ENCODE data around the gene OPALIN. TPM values are rescaled to one million over a fixed set of nuclear protein-coding genes. Genes with fewer than 3 reads are reported as not detected.

The OPALIN gene
- total and polyA plus RNA-seq, 10 of the 15 experiments (the other 5 are each of a cell fraction or from before 2014, with no cell fraction given) = not detected

- Histone ChIP-seq H3K4me3 (no peak overlapping the region), H3K27ac (ENCODE audit: control insufficient read depth, insufficient read depth) (no peak overlapping the region), H3K27me3 (replicated peaks in 1 of 2; ENCODE audit: control insufficient read depth in 2 of 2, insufficient read depth in 2 of 2, low read length in 1 of 2) (no peaks in the 10 kb centered on the region), H3K79me2 (ENCODE audit: control insufficient read depth, insufficient read depth, low read length) (no peaks in the 10 kb centered on the region), H3K4me1 (ENCODE audit: control insufficient read depth, insufficient read depth, low read length) (no peaks in the 10 kb centered on the region), H4K20me1 (ENCODE audit: control insufficient read depth, insufficient read depth) (no peaks in the 10 kb centered on the region), H3K9ac (ENCODE audit: control insufficient read depth, insufficient read depth, low read length) (no peak overlapping the region), H3K9me3 (replicated peaks; ENCODE audit: control insufficient read depth, insufficient read depth, low read length) (no peaks in the 10 kb centered on the region), H3K36me3 (ENCODE audit: control insufficient read depth in 2 of 2, insufficient read depth in 2 of 2, low read length in 1 of 2) (no peaks in the 10 kb centered on the region), H3K4me2 (ENCODE audit: control insufficient read depth, insufficient read depth) (no peak overlapping the region), H2AFZ (ENCODE audit: control insufficient read depth, low read depth, low read length) (no peak overlapping the region)
- ATAC-seq (no peak), DNase-seq (ENCODE audit: low read depth, low spot score) (no peak), FAIRE-seq (no peak)
- ChIA-PET SMC1A (ENCODE audit: uncharacterized antibody, unreplicated experiment) (interaction anchor here (0.8 to 3.3 kb wide), 8 partner anchors 11 to 325 kb away, joined by 3 to 27 read pairs (median 4); no protein-coding TSS in a partner anchor), RAD21 (ENCODE audit: unreplicated experiment) (interaction anchor here (0.9 to 5.4 kb wide), 5 partner anchors 9 to 323 kb away, joined by 3 to 24 read pairs (median 3); no protein-coding TSS in a partner anchor), POLR2A (interaction anchor here (1.2 kb wide), 1 partner anchor 81 kb away, joined by 3 read pairs; no protein-coding TSS in a partner anchor), CTCF (interaction anchor here (0.8 to 9.4 kb wide), 19 partner anchors 9 to 331 kb away, joined by 3 to 142 read pairs (median 4); partner anchors contain the start of gene ZNF518A)
- WGBS (ENCODE audit: insufficient coverage, insufficient replicate concordance, low lambda C conversion rate, missing lambda C conversion rate) = 33% methylated on average over 5 of the region's 5 CpGs
- no TSS peak for BruUV-seq (replicated peaks)
- in situ Hi-C loops (cut with MboI) (no loop called here), intact Hi-C loops (cut with micrococcal nuclease; ENCODE audit: unreplicated experiment) (no loop called here)
- no peak for TF ChIP-seq NBN (IDR thresholded peaks at IDR 0.05)
- TF ChIP-seq ETV6 (conservative IDR thresholded peaks at IDR 0.05 in 1 of 2, IDR thresholded peaks at IDR 0.05 in 1 of 2; ENCODE audit: borderline replicate concordance in 1 of 2, low read depth in 1 of 2) = no peak
- no peak for TF ChIP-seq MYC (IDR thresholded peaks at IDR 0.05; ENCODE audit: insufficient read depth, insufficient read length, insufficient replicate concordance, low read length, severe bottlenecking)
- TF ChIP-seq SPI1 (IDR thresholded peaks at IDR 0.05; ENCODE audit: borderline replicate concordance, insufficient read depth, low read depth, low read length) = no peak
- TF ChIP-seq PAX5 (IDR thresholded peaks at IDR 0.05; ENCODE audit: borderline replicate concordance, low read depth, low read length) = no peak
- no peak for TF ChIP-seq FOS (IDR thresholded peaks at IDR 0.05; ENCODE audit: borderline replicate concordance, extremely low read depth, insufficient read length)
These were observed 20.4 kb downstream of the OPALIN start for GRCh38 chr10:96338279-96338925.

Data from GM12878 (cell line).